Activated CD8-positive, alpha-beta memory T cell treated with anti-CD3 and anti-CD28 coated beads for 24 hours (primary cell): ENCODE measurements around the gene MINK1.

ENCODE experiments used
- DNase-seq: peaks from one replicate; pipeline ENCODE4 v3.0.0-alpha.2; 2020

The MINK1 gene

DNA sequence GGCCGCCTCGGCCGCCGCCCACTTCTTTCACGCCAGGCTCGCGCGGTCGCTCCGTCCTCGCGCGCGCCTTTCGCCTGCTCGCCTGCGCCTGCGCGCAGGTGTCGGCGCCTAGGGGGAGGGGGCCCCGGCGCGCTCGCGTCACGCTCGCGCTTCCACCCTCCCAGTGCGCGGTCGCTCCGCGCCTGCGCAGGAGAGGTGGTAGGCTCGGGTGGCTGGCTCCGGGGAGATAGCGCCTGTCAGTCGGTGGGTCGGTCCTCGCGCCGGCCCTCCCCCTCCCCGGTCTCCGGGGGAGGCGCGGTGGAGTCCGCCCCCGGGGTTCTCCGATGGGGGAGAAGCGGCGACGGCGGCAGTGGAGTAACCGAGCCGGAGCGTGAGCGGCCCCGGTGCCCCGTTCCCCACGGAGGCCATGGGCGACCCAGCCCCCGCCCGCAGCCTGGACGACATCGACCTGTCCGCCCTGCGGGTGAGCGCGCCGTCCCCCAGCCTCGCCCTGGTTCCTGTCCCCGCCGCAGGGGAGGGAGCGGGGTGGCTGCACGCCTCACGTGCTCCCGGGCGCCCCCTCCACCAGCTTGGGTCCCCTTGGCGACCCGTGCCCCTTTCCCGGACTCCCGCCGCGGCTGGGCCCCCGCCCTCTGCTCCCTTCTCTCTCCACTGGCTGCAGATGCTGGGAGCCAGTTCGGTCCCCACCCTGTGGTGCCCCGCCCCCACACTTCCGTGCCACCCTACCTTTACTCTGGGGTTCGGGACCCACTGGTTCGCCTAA, at the start of gene MINK1:
MINK1 (plus strand) TSS at position 163 of the 763 bp plus-strand sequence; CDS start at position 407, 244 bp downstream.
- DNase-seq = peak; percentile 91

GRCh38 chr17:4785311-4786105, 47.6 kb upstream of the MINK1 start:
- DNase-seq = peak; percentile 62

DNA sequence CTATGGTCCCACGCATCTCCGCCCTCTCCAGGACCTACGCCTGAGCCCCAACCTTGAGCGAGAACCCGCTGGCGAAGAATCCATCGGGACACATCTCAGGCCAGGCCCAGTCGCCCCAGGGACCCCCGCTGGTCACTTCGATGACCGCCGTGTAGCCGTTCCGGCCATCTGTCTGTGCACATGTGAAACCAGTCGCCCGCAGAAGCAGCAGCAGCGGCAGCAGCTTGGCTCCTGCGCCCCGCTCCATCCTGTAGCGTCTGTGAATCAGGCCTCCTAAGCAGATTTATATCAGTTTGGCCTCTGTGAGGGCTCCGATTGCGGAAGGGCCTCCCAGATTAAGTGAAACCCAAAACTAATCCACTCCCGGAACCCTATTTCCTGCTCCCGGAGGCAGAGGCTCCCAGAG, 47.0 kb upstream of the MINK1 start, which contains the start of gene VMO1:
VMO1 (minus strand) TSS at position 259 of the 406 bp plus-strand sequence; CDS start at position 247, 12 bp downstream.
- DNase-seq = no peak

DNA sequence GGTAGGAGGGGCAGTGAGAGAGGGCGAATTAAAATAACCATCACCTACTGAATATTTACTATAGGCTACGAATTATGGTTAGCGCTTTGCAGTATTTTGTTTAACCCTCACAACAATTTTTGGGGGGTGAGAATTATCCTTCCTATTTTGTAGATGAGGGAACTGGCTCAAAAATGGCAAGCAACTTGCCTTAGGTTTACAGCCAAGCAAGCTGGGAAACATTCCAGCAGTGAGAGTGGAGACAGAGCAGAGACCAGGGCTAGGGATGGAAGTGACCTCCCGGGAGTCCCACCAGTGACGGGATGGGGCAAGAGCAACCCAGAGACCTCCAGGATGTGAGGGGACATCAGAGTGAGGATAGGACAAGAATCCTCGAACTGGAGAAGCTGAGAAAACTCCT, 46.6 kb upstream of the MINK1 start:
- no peak for DNase-seq

- no peak for DNase-seq
Observed at GRCh38 chr17:4788159-4788806, 44.9 kb upstream of the MINK1 start.

DNA sequence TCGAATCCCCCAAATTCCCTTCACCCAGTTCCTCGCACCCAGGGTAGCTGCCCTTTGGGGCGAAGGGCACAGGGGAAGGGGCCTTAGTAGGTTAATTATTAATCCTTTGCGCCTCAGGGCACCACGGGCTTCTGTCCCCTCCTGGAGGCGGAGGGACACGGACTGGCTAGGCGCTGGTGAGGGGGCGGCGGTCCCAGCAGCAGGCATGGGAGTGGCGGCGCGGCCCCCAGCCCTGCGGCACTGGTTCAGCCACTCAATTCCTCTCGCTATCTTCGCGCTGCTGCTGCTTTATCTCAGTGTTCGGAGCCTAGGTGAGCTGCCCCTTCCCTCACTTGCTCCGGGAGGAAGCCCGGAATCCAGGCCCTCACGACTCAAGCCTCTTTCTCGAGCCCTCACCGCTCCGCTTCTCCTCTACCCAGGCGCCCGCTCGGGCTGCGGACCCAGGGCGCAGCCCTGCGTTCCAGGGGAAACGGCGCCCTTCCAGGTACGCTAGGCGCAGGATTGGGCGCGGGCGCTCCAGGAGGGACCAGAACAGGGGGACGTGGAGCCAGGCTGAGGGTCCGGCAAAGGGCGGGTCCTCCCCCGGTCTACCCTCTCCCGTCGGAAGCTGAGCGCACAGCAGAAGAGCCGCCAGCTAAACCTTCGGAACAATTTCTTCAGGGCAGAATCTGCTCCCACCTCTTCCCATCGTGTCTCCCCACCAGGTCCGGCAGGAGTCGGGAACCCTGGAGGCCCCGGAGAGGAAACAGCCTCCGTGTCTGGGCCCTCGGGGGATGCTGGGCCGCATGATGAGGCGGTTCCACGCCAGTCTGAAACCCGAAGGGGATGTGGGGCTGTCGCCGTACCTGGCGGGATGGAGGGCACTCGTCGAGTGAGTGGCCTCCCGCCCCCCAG, 44.1 kb upstream of the MINK1 start, which contains the start of gene GLTPD2:
GLTPD2 (plus strand) TSS at position 158 of the 894 bp plus-strand sequence; CDS start at position 206, 48 bp downstream.
- no peak for DNase-seq

DNA sequence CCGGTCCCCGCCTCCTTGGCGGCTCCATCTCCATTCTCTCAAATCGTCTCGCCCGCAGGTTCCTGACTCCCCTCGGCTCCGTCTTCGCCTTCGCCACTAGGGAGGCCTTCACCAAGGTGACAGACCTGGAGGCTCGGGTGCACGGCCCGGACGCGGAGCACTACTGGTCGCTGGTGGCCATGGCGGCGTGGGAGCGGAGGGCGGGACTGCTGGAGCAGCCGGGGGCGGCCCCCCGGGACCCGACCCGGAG, 43.5 kb upstream of the MINK1 start:
- no peak for DNase-seq

DNA sequence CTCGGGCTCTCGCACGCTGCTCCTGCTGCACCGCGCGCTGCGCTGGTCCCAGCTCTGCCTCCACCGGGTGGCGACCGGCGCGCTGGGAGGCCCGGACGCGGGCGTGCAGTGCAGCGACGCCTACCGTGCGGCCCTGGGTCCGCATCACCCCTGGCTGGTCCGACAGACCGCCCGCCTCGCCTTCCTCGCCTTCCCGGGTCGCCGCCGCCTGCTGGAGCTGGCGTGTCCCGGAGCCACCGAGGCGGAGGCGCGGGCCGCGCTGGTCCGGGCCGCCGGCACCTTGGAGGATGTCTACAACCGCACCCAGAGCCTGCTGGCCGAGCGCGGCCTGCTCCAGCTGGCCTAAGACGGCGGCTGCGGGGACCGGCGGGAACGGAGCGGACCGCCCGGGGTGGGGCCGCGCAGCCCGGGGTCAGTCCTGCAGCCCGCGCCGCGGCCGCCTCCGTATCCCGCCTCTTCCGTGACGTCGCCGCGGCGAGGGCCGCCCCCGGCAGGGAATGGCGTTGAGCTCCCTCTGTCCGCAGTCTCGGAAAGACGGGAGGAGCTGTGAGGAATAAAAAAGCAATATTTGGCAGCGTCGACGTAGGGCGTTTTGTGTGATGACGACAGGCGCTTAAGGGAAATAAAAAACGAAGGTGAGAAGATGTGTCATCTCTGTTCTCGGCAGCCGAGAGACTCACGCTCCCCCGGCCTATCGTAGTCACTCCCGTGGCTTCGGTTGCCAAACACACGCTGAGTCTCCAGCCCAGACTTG, 43.0 kb upstream of the MINK1 start:
- DNase-seq = peak; percentile 89

DNA sequence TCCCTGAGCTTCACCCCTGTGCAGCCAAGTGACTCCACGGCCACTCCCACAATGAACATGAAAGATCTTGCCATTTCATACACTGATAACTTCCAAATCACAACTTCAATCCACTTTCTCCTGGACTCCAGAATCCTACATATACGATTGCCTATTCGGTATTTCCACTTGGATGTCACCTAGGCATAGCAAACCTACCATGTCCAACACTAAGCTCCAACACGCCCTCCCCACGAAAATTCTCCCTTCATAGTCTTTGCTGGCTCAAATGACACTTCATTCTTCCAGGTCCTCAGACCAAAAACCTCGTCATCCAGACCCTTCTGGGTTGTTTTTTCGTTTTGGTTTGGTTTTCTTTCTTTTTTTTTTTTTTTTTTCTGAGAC, 42.4 kb upstream of the MINK1 start:
- DNase-seq = no peak

GRCh38 chr17:4795168-4795567, 38.0 kb upstream of the MINK1 start:
- DNase-seq = no peak

DNA sequence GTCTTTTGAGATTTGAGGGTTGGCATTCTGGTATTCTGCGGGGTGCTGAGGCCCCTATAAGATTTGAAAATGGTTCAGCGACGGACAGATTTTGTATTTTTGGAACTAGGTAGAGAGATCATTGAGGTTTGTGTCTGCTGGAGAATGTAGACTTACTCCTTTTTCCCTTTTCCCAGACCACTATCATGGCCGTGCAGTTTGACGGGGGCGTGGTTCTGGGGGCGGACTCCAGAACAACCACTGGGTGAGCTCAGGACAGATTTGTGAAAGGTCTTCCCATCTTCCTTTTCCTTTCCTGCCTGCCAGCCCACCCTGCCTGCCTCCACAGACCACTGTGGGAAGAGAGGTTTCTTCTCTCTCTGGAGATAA, 36.6 kb upstream of the MINK1 start:
- DNase-seq = peak; percentile 64

DNA sequence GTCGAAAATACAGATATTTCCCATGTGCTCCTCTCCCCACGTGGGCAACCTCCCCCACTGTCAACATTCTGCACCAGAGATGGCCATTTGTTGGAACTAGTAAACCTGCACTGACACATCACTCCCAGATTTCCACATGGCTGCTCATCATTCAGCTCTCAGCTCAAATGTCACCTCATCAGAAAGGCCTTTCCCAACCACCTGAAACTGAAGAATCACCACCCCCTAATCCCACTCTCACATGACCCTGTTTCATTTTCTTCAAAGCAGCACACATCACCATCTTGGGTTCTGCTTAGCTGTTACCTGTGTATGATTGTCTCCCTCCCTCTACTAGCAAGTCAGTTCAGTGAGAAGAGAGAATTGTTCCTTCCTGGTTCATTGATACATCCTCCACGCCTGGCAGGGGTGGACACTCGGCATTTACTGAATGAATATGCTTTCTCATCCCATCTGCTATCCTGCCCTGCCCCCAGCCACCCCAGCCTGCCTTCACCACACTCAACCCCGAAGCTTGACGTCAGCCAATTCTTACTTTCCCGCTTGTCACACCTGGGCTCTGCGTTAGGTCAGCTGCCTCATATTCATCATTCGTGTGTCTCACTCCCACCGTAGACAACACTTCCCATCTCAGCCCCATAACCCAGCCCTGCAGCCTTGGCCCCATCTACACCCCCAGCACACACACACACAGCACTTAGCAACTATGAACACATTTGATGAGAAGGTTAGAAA, 32.5 kb upstream of the MINK1 start:
- DNase-seq = no peak

GRCh38 chr17:4802228-4802627, 30.9 kb upstream of the MINK1 start, which contains the start of gene C17orf114:
Gene C17orf114 (minus strand): TSS chr17:4802328.
- DNase-seq = no peak

DNA sequence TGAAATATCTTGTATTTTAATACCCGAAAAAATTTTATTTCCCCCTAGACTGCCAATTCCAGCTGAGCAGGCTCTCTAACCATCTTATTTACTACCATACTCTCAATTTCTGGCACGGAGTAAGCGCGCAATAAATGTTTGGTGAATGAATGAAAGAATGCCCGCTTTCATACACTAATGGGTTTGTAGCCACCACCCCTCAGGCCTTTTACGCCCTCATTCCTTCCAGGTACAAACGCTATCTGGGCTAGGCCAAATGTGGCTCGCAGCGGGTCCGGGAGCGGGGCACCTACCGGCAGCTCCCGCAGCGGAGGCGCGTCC, 26.7 kb upstream of the MINK1 start:
- DNase-seq = no peak

DNA sequence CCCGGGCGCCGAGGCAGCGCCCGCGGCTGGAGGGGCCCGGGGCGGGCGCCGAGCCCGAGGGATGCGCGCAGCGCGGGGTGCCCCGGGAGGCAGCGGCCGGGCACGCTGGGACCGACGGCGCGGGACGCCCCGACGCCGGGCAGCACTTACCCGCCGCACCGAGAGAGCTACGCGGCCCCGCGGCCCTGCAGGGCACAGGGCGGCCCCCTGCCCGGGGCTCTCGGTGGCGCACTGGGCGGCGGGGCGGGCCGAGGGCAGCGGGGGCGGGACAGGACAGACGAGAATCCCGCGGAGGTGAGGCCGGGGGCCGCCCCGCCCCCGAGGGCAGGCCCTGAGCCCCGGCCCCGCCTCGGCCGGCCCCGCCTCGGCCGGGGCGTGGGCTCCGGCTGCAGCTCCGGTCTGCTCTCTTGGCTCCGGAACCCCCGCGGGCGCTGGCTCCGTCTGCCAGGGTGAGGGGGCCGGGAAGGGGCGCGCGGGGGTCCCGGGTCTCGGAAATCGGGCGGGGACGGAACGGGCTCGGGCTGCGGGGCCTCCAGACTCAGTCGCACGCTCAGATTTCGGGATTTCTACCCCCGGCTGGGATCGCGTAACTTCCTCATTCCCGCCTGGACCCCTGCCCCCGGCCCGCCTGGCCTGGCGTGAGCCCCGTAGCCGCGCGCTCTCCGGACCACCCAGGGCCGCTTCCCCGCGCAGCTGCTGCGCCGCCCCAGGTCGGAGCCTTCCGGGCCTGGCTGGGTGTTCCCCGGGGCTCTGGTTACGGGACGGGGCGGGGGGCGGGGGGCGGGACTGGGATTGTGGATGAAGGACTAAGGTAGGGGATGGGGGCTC, 26.1 kb upstream of the MINK1 start, which contains the start of gene PLD2:
PLD2 (plus strand) TSS at position 376 of the 828 bp plus-strand sequence. CDS start 621 bp downstream, outside the sequence.
- peak; percentile 93 for DNase-seq

- no peak for DNase-seq
Observed at GRCh38 chr17:4807605-4808377, 25.3 kb upstream of the MINK1 start.

DNA sequence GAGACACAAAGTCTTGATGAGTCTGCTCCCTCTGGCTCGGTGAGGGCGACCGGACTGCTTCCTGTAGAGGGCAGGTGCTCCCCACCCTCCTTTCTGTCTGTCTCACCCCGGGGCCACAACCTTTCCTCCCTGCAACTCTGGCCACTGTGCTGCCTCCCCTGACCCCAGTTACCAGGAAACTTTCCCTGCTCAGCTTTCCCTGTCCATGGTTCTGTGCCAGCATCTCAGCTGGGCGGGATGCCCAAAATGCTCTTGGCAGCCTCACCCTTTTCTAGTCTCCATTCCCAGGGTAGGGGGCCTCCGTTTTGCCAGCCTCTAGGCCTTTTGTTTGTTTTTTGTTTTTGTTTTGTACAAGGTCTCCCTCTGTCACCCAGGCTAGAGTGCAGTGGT, 24.8 kb upstream of the MINK1 start:
- DNase-seq = no peak

GRCh38 chr17:4810696-4811290, 22.3 kb upstream of the MINK1 start:
- no peak for DNase-seq

DNA sequence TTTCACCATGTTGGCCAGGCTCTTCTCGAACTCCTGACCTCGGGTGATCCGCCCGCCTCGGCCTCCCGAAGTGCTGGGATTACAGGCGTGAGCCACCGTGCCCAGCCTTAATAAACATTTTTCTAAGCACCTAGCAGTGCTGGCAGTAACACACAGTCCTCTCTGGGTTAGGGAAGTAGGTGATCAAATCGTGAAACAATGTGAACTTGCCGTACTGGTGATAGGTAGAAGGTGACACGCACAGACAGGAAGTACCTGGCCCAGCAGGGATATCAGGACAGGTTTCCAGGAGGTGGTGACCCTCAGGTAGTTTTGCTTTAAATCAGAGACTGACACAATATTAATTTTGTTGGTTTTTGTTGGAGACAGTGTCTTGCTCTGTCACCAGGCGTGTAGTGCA, 21.7 kb upstream of the MINK1 start:
- DNase-seq = no peak
